Suprapubic skin (tissue), 3 donors: ENCODE data around the gene PPY.
"Not testable (repeated sequence)": the region's sequence is repeated elsewhere in the genome, so short reads cannot be mapped to it uniquely, and the experiment has no call there.

Experiments used
- POLR2A ChIP-seq, 2 donors: fragments of 450-650 bp; IDR thresholded peaks; one replicate each; pipeline ENCODE4 v1.6.1; 2017; ENCODE audit warnings: antibody characterized with exemption in 2 of 2, mild to moderate bottlenecking in 2 of 2, moderate library complexity in 2 of 2
- TF ChIP-seq, protein P1 (sequence below), 2 donors: fragments of 200-600 bp in 1 of 2; fragments of 450-650 bp in 1 of 2; sonication (generic) in 1 of 2; IDR thresholded peaks; one replicate each; pipeline ENCODE4 v1.5.1; 2016 to 2019; ENCODE audit warnings: antibody characterized with exemption in 2 of 2, mild to moderate bottlenecking in 1 of 2, moderate library complexity in 1 of 2

GRCh38 chr17:43927929-43928328 is 14.3 kb downstream of the PPY start:
- TF ChIP-seq, protein P1, sequence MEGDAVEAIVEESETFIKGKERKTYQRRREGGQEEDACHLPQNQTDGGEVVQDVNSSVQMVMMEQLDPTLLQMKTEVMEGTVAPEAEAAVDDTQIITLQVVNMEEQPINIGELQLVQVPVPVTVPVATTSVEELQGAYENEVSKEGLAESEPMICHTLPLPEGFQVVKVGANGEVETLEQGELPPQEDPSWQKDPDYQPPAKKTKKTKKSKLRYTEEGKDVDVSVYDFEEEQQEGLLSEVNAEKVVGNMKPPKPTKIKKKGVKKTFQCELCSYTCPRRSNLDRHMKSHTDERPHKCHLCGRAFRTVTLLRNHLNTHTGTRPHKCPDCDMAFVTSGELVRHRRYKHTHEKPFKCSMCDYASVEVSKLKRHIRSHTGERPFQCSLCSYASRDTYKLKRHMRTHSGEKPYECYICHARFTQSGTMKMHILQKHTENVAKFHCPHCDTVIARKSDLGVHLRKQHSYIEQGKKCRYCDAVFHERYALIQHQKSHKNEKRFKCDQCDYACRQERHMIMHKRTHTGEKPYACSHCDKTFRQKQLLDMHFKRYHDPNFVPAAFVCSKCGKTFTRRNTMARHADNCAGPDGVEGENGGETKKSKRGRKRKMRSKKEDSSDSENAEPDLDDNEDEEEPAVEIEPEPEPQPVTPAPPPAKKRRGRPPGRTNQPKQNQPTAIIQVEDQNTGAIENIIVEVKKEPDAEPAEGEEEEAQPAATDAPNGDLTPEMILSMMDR (IDR thresholded peaks at IDR 0.05) = not testable (repeated sequence)
- not testable (repeated sequence) for TF ChIP-seq POLR2A (IDR thresholded peaks at IDR 0.05)
